ENCODE data around the gene NPAS3.

NPAS3 gene

DNA sequence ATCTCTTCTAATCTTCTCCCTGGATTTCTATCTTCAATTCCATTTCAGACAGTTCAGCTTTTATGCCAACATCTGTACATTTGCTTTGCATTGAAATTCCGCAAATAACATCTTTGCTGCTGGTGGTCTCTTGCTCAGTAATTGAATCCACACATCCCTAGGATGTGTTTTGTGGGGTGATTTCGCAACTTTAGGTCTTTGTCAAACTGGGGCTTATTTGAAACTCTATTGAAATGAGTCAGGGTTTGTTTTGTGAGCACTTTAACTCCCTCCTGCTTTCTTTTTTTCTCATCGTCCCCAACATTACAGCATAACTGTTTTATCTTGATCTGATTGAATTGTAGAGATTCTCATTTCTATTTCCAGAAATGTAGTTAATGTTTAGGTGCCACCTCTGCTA is 404.3 kb downstream of the NPAS3 start:
- ATAC-seq (replicated peaks) (no peak), DNase-seq (no peak)
- Mint-ChIP-seq H3K9me3 (peaks cover 9% of the 10 kb centered on the region in 2 donors), H3K36me3 (ENCODE audit: insufficient read depth) (no peaks in the 10 kb centered on the region), H3K4me1 (ENCODE audit: low read depth in 2 of 2) (no peaks in the 10 kb centered on the region), H3K4me3 (no peak overlapping the region), H3K27me3 (no peaks in the 10 kb centered on the region), H3K27ac (no peak overlapping the region)

DNA sequence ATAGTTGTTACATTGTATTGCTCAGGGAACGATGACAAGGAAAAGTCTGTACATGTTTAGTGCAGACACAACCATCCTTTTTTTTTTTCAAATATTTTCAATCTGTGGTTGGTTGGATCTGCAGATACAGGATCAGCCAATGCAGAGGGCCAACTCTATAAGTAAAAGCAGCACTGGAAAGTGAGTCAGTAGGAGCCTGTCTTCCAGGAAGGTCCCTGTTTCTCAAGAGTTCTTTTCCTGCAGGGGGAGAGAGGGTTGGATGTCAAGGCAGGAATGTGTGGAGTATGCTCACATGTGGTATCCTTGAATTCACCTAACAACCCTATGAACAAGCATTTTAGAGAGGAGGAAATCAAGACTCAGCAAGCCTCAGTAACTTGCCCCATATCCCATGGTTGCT is 409.1 kb downstream of the NPAS3 start:
- no peak for ATAC-seq (replicated peaks)
- H3K9me3 Mint-ChIP-seq: peaks cover 9 to 13% of the 10 kb centered on the region in 2 donors

DNA sequence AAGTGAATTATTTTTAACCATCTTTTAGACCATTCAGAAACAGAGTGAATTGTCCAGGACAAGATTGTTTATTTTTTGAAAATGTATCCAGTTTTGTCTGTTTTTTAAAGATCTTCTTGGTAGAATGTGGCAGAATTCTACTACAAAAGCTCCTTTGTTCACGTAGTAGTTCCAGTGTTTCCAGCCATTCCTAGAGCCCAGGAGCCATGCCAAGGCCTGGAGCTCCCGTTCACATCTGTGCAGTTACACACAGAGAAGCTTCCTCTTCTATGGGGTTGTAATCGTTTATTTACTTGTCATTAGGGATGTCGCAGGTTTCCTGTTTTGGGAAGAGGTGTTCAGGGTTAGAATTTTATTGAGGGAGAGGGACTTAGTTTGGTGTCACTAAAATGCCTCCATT is 409.8 kb downstream of the NPAS3 start:
- Mint-ChIP-seq H3K27ac (no peak overlapping the region), H3K9me3 (peaks cover 6 to 12% of the 10 kb centered on the region in 2 donors), H3K4me3 (no peak overlapping the region), H3K27me3 (no peaks in the 10 kb centered on the region), H3K4me1 (ENCODE audit: low read depth in 2 of 2) (no peaks in the 10 kb centered on the region), H3K36me3 (ENCODE audit: insufficient read depth) (no peaks in the 10 kb centered on the region)
- DNase-seq (no peak), ATAC-seq (replicated peaks) (no peak)

More for the DNA sequence above, 409.1 kb downstream of the NPAS3 start:
- H3K4me1 Mint-ChIP-seq (ENCODE audit: low read depth in 2 of 2): no peaks in the 10 kb centered on the region
- H3K27me3 Mint-ChIP-seq: no peaks in the 10 kb centered on the region
- H3K36me3 Mint-ChIP-seq (ENCODE audit: insufficient read depth): no peaks in the 10 kb centered on the region
- no peak for DNase-seq
- no peak overlapping the region for H3K4me3 Mint-ChIP-seq
- no peak overlapping the region for H3K27ac Mint-ChIP-seq

DNA sequence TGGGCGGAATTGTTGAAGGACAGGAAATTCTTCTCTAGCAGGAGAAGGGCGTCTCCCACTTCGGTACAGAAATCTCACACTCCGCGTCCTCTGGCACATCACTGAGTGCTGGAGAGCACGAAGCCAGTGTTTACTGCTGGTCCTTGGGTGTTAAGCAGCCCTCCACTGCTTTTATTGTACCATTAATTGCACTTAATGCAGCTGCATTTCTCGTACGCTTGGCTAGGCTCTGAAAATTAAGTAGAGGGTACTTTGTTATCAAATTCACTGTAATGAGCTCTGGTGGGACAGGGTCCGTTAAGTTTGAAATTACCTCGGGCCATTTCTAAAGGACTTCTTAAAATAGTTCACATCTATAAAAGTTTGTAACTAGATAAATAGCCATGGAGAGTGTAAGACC is 411.2 kb downstream of the NPAS3 start:
- H3K36me3 Mint-ChIP-seq (ENCODE audit: insufficient read depth): no peaks in the 10 kb centered on the region
- no peak for ATAC-seq (replicated peaks)
- no peaks in the 10 kb centered on the region for H3K4me1 Mint-ChIP-seq (ENCODE audit: low read depth in 2 of 2)

DNA sequence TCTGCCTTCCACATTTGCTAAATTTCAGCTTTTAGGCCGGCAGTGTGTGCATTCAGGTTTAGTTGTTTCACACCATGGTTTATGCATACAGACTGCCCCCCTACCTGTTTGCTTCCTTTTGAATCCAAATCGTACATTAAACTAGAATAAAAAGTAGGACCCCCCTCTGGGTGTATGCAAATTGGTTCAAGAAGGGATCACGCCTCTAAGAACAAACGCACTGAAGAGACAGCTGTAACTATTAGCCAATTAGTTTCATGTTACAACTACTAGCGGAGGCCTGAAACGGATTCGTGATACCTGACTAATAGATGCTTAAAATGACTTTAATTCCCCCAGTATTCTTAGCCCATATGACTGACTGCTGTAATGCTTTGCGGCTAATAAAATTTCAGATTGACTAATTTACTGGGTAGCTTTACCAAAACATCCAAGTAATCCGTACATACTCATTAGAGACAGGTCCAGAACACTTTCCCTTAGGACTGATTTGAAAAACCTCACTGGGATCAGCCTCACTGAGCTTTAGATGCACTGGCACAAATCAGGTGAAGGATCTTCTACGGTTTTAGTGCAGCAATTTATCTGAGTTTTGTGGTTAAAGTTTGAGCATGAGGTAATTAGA is 411.8 kb downstream of the NPAS3 start:
- DNase-seq (no peak), ATAC-seq (replicated peaks) (no peak)
- Mint-ChIP-seq H3K4me3 (no peak overlapping the region), H3K36me3 (ENCODE audit: insufficient read depth) (no peaks in the 10 kb centered on the region), H3K9me3 (peaks cover 16 to 21% of the 10 kb centered on the region in 2 donors), H3K27me3 (no peaks in the 10 kb centered on the region), H3K4me1 (ENCODE audit: low read depth in 2 of 2) (no peaks in the 10 kb centered on the region), H3K27ac (no peak overlapping the region)

More for the DNA sequence above, 411.2 kb downstream of the NPAS3 start:
- no peak for DNase-seq
- no peak overlapping the region for H3K4me3 Mint-ChIP-seq
- H3K27ac Mint-ChIP-seq: no peak overlapping the region
- H3K27me3 Mint-ChIP-seq: no peaks in the 10 kb centered on the region
- peaks cover 13 to 15% of the 10 kb centered on the region in 2 donors for H3K9me3 Mint-ChIP-seq

DNA sequence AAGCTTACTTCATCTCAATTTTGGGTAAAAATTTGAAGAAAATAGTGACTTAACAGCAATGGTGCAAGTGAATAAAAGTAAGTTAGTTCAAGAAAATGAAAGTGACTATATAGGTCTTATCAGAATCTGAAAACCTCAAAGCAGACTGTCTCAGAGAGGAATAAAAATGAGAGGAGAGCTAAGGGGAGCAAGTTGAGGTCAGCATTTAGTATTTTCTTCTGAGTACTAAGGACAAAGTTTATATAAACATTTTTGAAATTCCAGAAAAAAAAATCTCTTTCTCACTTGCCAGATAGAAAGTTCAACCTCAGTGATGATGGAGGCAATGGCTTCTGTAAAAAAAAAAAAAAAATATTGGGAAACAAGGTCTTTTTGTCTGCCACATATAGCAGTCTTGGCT is 414.1 kb downstream of the NPAS3 start:
- DNase-seq (no peak), ATAC-seq (replicated peaks) (no peak)
- Mint-ChIP-seq H3K9me3 (peaks cover 19 to 27% of the 10 kb centered on the region in 2 donors), H3K27ac (no peak overlapping the region), H3K4me3 (no peak overlapping the region), H3K4me1 (ENCODE audit: low read depth in 2 of 2) (no peaks in the 10 kb centered on the region), H3K36me3 (ENCODE audit: insufficient read depth) (no peaks in the 10 kb centered on the region), H3K27me3 (no peaks in the 10 kb centered on the region)

DNA sequence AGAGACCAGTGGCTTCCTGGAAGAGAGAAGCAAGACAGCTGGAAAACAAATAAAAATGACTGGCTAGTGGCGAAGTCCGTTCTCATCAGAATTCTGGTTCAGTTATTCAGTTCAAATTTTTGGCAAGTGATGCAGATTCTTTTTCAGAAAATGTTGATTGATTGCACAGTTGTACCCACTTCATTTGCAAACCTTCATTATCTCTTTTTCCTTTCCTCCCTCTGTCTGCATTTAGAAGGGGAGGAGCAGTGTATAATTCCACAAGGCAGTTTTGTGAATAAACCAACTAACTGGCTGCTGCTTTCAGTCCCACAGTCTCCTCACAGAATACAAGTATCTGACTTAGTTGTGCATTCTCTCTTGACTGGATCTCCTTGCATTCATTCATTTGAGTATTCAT is 417.5 kb downstream of the NPAS3 start:
- no peak for ATAC-seq (replicated peaks)
- H3K27ac Mint-ChIP-seq: no peak overlapping the region
- H3K36me3 Mint-ChIP-seq (ENCODE audit: insufficient read depth): no peaks in the 10 kb centered on the region
- no peak for DNase-seq
- H3K9me3 Mint-ChIP-seq: peaks cover 12 to 22% of the 10 kb centered on the region in 2 donors
- H3K4me1 Mint-ChIP-seq (ENCODE audit: low read depth in 2 of 2): no peaks in the 10 kb centered on the region
- no peaks in the 10 kb centered on the region for H3K27me3 Mint-ChIP-seq
- H3K4me3 Mint-ChIP-seq: no peak overlapping the region

DNA sequence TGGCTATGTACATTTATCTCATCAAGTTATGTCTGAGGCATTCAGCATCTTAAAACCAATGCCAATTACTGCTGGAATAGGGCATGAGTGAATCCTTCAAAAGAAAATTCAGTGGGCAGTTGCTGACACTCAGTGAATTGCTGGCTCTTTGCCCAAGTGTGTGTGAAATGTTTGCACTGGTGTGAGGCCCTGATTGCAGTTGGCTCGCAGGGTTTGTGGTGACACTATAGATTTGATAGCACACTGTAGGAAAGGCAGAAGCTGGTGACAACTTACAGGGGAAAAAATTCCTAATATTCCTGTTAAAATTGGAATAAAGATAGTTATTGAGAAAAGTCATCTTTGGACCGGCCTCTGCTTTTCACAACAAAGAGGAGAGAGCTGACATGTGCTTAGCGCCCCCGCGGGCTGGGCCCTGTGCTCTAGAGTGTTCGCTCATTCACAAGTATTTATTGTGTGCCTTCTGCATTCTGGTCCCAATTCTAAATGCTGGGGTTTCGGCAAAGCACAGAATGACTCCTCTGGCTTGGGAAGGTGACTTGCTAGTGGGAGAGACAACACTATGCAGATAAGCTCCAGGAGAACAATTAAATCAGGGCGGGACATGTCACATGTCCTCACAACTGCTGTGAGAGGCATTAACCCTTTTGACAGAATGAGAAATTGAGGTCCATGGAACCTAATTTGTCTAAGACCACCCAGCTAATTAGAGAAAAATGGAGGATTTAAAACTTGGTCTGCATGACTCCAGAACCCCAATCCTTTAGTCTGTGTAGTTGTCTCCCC is 418.7 kb downstream of the NPAS3 start:
- no peaks in the 10 kb centered on the region for H3K27me3 Mint-ChIP-seq
- H3K27ac Mint-ChIP-seq: no peak overlapping the region
- ATAC-seq (replicated peaks) (no peak), DNase-seq (no peak)
- H3K4me1 Mint-ChIP-seq (ENCODE audit: low read depth in 2 of 2): no peaks in the 10 kb centered on the region
- H3K4me3 Mint-ChIP-seq: no peak overlapping the region
- H3K36me3 Mint-ChIP-seq (ENCODE audit: insufficient read depth): no peaks in the 10 kb centered on the region
- peaks cover 14 to 21% of the 10 kb centered on the region in 2 donors for H3K9me3 Mint-ChIP-seq

DNA sequence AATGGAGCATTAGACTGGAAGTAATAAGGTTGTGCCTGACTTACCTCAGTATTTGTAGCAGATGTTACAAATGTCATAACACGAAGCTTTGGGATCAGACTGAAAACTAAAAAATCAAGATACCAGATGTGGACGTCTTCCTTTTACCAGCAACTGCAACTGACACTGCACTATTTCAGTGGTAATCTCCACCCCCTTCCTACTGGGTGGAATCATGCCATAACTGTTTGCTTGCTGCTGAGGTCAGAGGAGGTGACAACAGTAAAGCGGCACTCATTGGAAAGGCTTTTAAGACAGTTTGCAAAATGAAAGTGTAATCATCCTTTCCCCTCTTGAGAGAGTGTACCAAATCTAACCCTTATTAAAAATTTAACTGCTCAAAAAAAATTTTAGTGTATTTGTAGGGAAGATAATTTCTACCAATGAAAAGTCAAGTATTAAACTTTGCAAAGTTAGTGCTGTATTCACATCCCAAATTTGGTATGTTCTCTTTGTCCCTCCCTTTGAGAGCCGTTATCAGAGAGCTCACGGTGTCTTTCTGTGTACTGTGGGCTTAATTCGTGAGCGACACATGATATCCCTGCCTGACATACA is 420.7 kb downstream of the NPAS3 start:
- H3K4me1 Mint-ChIP-seq (ENCODE audit: low read depth in 2 of 2): no peaks in the 10 kb centered on the region
- no peak overlapping the region for H3K4me3 Mint-ChIP-seq
- ATAC-seq (replicated peaks) (no peak), DNase-seq (no peak)
- no peaks in the 10 kb centered on the region for H3K27me3 Mint-ChIP-seq
- peaks cover 12 to 17% of the 10 kb centered on the region in 2 donors for H3K9me3 Mint-ChIP-seq
- H3K36me3 Mint-ChIP-seq (ENCODE audit: insufficient read depth): no peaks in the 10 kb centered on the region
- no peak overlapping the region for H3K27ac Mint-ChIP-seq

DNA sequence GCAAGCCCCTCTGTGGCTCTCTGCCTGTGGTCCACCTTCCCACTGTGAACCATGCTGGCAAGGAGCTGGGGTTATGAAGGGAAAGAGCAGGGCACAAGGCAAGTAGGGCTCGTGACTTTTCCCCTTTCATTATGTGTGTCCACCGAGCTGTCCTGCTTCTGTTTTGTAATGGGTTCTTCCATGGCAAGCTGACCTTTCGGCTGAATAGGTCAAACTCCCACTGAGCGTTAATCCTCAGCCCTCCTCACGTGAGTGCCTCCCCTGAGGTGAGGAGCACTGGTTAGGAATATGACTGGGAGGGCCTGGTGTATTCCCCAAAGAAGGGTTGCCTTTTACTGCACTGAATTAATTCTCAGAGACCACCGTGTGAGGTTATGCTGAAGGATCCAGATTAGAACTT is 424.3 kb downstream of the NPAS3 start:
- Mint-ChIP-seq H3K4me1 (ENCODE audit: low read depth in 2 of 2) (no peaks in the 10 kb centered on the region), H3K27me3 (no peaks in the 10 kb centered on the region), H3K9me3 (peaks cover 0 to 3% of the 10 kb centered on the region in 2 donors), H3K36me3 (ENCODE audit: insufficient read depth) (no peaks in the 10 kb centered on the region), H3K4me3 (no peak overlapping the region), H3K27ac (no peak overlapping the region)
- DNase-seq: no peak
- ATAC-seq (replicated peaks): no peak

DNA sequence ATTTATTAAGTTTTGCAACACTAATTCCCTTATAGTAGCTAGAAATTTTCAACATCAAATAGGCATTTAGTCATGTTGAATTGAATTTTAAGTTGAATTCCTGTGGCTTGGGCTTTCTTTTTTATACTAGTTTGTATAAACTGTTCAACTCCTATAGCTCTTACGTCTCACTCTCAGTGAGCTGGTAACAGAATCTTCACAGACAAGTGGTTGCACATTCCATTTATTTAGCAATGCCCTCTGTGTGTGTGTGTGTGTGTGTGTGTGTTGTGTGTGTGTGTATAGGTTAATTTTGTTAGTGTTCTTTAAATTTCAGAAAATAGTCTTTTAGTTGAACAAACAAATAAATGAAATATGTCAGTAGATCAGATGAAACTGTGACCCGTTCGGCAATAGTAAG is 425.0 kb downstream of the NPAS3 start:
- Mint-ChIP-seq H3K9me3 (peaks cover 0 to 3% of the 10 kb centered on the region in 2 donors), H3K36me3 (ENCODE audit: insufficient read depth) (no peaks in the 10 kb centered on the region), H3K27me3 (no peaks in the 10 kb centered on the region), H3K27ac (no peak overlapping the region), H3K4me3 (no peak overlapping the region), H3K4me1 (ENCODE audit: low read depth in 2 of 2) (no peaks in the 10 kb centered on the region)
- ATAC-seq (replicated peaks): no peak
- DNase-seq: no peak

DNA sequence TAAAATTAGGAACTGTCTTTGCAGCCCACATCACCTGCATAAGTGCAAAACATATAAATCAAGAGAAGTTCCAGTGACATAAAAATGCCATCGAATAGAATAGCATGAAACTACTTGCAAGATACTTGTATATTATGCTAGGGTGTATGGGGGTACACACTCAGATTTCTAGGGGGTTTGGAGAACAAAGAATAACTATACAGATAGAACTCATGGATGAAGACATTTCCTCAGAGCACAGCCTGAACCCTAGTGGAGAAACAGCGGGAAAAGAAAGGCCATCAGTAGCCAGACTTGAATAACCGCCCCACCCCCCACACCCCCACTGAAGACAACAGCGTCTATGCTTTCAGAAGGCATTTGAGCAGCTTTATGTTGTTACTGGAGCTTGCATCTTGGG is 425.8 kb downstream of the NPAS3 start:
- H3K27ac Mint-ChIP-seq: no peak overlapping the region
- H3K36me3 Mint-ChIP-seq (ENCODE audit: insufficient read depth): no peaks in the 10 kb centered on the region
- H3K27me3 Mint-ChIP-seq: no peaks in the 10 kb centered on the region
- H3K4me1 Mint-ChIP-seq (ENCODE audit: low read depth in 2 of 2): no peaks in the 10 kb centered on the region
- DNase-seq: no peak
- H3K4me3 Mint-ChIP-seq: no peak overlapping the region
- H3K9me3 Mint-ChIP-seq: peaks cover 0 to 3% of the 10 kb centered on the region in 2 donors
- no peak for ATAC-seq (replicated peaks)

DNA sequence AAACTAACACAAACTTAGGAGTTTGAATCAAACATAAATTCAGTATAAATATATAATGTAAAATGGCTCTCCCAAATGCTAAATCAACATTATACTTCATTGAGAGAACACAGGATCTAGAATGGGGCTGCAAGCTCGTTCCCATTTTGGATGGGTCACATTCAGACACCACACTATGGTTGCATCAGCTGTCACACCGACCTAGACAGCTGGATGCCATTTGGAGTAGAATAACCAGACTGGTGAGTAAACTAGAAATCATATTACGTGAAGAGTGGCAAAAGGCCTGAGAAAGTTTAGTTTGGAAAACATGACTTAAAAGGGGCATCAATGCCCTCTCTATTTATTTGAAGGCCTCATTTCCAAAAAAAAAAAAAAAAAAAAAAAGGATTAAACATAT is 430.4 kb downstream of the NPAS3 start:
- H3K36me3 Mint-ChIP-seq (ENCODE audit: insufficient read depth): no peaks in the 10 kb centered on the region
- H3K4me3 Mint-ChIP-seq: no peak overlapping the region
- ATAC-seq (replicated peaks) (no peak), DNase-seq (no peak)
- no peak overlapping the region for H3K27ac Mint-ChIP-seq
- peaks cover 0 to 5% of the 10 kb centered on the region in 2 donors for H3K9me3 Mint-ChIP-seq
- H3K27me3 Mint-ChIP-seq: no peaks in the 10 kb centered on the region
- no peaks in the 10 kb centered on the region for H3K4me1 Mint-ChIP-seq (ENCODE audit: low read depth in 2 of 2)

DNA sequence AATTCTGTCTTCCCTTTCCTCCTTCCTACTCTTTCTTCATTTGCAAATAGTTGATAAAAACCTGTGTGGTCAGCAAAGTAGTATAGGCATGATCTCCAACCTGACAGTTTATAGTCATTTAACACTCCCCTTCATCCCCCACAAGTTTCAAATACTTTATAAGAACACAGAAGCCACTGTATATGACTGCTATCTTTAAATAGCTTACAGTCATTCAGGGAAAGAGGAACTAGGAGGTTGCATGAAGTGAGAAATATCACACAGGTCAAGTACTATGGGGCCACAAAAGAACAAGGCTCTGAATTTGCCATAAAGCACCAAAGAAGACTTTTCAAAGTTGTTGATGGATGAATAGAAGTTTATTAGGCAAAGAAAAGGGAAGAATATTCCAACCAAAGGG is 431.3 kb downstream of the NPAS3 start:
- ATAC-seq (replicated peaks) (no peak), DNase-seq (no peak)
- H3K36me3 Mint-ChIP-seq (ENCODE audit: insufficient read depth): no peaks in the 10 kb centered on the region
- no peak overlapping the region for H3K4me3 Mint-ChIP-seq
- no peak overlapping the region for H3K27ac Mint-ChIP-seq
- H3K27me3 Mint-ChIP-seq: no peaks in the 10 kb centered on the region
- no peaks in the 10 kb centered on the region for H3K4me1 Mint-ChIP-seq (ENCODE audit: low read depth in 2 of 2)
- peaks cover 0 to 5% of the 10 kb centered on the region in 2 donors for H3K9me3 Mint-ChIP-seq
